ENCODE data around the gene MINDY4.
"Not testable (repeated sequence)": the region's sequence is repeated elsewhere in the genome, so short reads cannot be mapped to it uniquely, and the experiment has no call there.

MINDY4 gene

GRCh38 chr7:30834017-30834674, 62.9 kb downstream of the MINDY4 start:
- DNase-seq (ENCODE audit: low read depth in 3 of 3): not testable (repeated sequence)

- DNase-seq (ENCODE audit: low read depth in 3 of 3): no peak
These were observed 64.2 kb downstream of the MINDY4 start for GRCh38 chr7:30835396-30835915.

GRCh38 chr7:30836991-30837390, 65.8 kb downstream of the MINDY4 start:
- no peak for DNase-seq (ENCODE audit: low read depth in 3 of 3)

- DNase-seq (ENCODE audit: low read depth in 3 of 3): no peak
These were observed 66.4 kb downstream of the MINDY4 start for GRCh38 chr7:30837581-30837980.

DNA sequence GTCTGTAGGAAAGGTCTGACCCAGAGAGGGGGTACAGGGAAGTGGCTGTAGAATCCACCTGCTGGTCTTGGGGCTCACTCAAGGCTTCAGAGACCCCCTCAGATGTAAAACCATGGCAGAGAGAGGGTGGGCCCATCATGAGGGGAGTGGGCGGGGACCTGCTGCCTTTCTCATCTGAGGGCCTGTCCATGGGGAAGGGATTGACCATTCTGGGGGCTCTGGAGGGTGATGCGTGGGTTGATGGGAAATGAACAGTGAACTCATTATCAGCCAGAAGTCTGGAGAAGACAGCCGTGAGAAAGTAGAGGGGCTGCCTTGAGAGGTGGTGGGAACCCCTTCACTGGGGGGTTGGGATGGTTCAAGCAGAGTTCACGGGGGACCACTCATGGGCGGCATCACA, 66.8 kb downstream of the MINDY4 start:
- DNase-seq (ENCODE audit: low read depth in 3 of 3): no peak

GRCh38 chr7:30840141-30841024, 69.2 kb downstream of the MINDY4 start:
- DNase-seq (ENCODE audit: low read depth in 3 of 3): no peak

DNA sequence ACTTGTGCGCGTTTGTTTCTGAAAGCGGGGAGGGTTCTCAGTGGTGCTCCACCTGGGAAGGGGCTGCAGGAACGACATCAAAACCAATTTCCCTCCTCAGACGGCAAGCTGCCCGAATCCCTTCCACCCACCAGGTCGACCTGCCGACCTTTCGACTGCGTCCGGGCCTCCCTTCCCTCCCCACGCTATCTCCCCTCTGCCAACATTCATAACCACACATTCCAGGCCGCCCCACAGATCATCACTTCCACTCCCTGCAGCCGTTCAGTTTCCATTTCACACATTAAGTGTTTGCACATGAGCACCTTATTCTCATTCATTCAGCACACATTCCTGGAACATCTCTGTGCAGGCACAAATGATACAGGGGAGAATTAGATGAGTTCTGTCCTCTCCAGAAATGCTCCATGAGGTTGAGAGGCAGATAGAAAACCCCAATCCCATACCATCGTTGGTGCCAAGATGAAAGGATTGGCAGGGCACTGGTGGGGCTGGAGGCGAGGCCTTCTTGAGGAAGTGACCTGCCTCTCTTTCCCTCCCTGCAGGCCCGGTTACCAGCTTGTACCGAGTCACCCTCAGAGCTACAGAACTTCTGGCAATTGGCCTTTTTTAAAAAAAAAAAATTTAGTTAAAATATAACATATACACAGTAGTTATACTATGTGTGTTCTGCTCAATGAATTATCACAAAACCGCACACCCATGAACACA, 70.0 kb downstream of the MINDY4 start:
- DNase-seq (ENCODE audit: low read depth in 3 of 3): no peak

DNA sequence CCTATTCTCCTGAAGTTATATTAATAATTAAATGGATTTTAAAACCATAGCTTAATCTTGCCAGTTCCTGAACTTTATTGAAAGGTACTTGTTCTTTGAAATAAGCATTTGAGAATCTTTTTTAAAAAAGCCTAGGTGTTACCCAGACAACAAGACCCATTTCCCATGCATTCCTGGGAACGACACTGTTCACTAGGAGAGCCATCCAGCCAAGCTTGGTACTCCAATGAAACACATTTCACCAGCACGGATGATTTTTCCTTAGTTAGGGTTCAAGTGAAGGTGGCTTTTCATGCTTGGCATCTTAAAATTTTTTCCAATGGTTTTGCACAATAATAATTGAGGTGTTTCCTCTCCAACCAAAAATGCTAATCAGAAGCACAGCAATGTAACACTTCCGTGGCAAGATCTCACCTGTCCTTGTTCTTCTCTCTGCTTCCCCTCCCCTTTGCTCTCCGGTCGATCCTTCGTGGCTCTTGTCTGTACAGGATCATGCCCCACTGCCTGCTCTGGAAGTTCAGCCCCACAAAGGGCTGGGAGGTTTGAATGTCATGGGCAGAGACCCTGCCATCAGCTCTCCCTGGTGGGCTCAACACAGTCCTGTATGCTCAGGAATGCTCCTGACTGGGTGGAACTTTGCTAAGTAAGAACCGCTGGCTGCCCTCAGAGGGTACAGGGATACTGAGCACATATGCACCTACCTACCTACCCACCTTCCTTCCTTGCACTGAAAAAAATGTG, 70.8 kb downstream of the MINDY4 start:
- DNase-seq (ENCODE audit: low read depth in 3 of 3): no peak

- DNase-seq (ENCODE audit: low read depth in 3 of 3): no peak
These were observed 71.6 kb downstream of the MINDY4 start for GRCh38 chr7:30842542-30843451.

- no peak for DNase-seq (ENCODE audit: low read depth in 3 of 3)
These were observed 72.7 kb downstream of the MINDY4 start for GRCh38 chr7:30843741-30844482.

DNA sequence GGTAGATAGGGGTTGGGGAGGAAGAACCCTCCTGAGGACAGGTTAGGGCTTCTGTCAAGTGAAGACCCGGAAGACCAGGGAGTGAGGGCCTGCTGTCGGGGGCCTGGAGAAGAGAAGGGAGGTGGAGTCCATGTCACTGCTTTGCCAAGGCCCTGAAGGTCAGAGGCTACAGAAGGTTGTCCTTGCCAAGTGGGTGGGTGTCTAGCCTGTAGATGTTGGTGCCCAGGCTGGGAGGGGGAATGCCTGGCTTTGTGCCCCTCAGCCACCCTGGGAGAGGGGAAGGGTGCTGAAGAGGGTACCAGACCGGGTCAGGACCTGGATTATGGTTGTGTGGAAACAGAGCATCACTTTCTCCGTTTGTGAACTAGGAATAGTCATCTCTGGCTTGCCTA, 73.3 kb downstream of the MINDY4 start:
- DNase-seq (ENCODE audit: low read depth in 3 of 3): no peak

GRCh38 chr7:30844916-30845315, 73.7 kb downstream of the MINDY4 start:
- DNase-seq (ENCODE audit: low read depth in 3 of 3): no peak

GRCh38 chr7:30845426-30846135, 74.4 kb downstream of the MINDY4 start:
- no peak for DNase-seq (ENCODE audit: low read depth in 3 of 3)

DNA sequence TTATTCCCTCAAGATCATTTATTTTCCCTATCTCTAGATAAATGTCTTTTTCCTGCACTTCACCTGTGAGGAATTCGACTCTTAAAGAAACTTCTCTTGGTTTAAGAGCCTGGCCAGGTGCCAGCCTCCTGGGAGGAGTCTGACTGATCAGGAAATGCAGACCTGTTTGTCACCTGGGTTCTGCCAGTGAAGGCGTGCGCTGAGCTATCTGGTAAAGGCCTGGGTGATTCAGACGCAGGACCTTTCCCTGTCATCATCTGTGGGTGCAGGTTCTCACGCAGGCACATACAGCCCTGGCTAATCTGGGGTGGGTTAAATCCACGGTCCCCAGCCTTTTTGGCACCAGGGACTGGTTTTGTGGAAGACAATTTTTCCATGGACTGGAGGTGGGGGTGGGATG, 75.2 kb downstream of the MINDY4 start:
- DNase-seq (ENCODE audit: low read depth in 3 of 3): no peak

GRCh38 chr7:30848121-30848855, 77.1 kb downstream of the MINDY4 start:
- no peak for DNase-seq (ENCODE audit: low read depth in 3 of 3)

DNA sequence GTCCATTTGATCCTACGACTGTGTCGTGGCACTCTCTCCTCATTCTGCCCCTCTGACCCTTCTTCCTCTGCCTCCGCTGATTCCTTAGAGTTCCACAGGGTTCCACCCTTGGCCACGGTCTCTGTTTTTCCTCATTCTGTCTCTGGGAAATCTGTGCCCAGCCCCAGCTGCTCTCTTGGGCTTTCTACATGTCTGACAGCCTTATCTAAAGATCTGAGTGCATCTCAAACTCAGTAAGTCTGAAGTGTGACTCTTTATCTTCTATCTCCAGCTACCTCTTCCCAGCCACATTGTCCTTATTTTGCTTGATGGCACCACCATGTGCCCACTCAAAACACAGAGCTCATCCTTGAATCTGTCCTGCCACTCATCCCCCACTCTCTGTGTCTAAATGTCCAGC, 78.3 kb downstream of the MINDY4 start:
- no peak for DNase-seq (ENCODE audit: low read depth in 3 of 3)

DNA sequence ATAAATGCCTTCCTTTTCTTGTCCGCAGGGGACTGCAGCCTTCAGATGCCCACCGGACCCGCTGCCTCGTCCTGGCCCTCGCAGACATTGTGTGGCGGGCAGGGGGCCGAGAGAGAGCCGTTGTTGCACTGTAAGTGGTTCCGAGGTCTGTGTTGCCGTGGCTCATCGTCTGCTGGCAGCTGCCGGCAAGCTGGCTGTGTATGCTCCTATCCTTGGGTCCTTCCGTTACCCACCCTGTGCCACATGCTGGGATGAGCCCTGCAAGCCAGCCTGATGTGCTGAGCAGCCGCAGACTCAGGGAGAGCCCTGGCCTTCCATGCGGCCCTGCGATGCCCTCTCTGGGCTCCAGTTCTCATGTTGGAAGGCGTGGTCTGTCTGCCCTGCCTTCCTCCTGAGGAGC, 79.2 kb downstream of the MINDY4 start:
- no peak for DNase-seq (ENCODE audit: low read depth in 3 of 3)

GRCh38 chr7:30851651-30852307, 80.6 kb downstream of the MINDY4 start:
- no peak for DNase-seq (ENCODE audit: low read depth in 3 of 3)
